Endothelial cell (in vitro differentiated cells): Measurements from ENCODE around the gene NPC1L1. TPM values are rescaled to one million over a fixed set of nuclear protein-coding genes. Genes with fewer than 3 reads are reported as not detected.

Experiments used
- DNase-seq: peaks from one replicate; pipeline ENCODE4 v3.0.0; 2021; ENCODE audit warnings: low spot score
- H3K27ac Mint-ChIP-seq: one replicate; pipeline ENCODE4 v1.8.0; 2021; ENCODE audit warnings: mixed read lengths, inconsistent platforms; ENCODE audit not compliant: unreplicated experiment
- H3K27me3 Mint-ChIP-seq: one replicate; pipeline ENCODE4 v1.8.0; 2021; ENCODE audit warnings: mild to moderate bottlenecking, moderate library complexity, mixed read lengths, inconsistent platforms; ENCODE audit not compliant: unreplicated experiment
- H3K36me3 Mint-ChIP-seq: one replicate; pipeline ENCODE4 v1.8.0; 2021; ENCODE audit warnings: mild to moderate bottlenecking, low read depth, mixed read lengths, inconsistent platforms; ENCODE audit not compliant: unreplicated experiment
- H3K4me1 Mint-ChIP-seq: one replicate; pipeline ENCODE4 v1.8.0; 2021; ENCODE audit warnings: mild to moderate bottlenecking, mixed read lengths, inconsistent platforms; ENCODE audit not compliant: unreplicated experiment
- H3K4me3 Mint-ChIP-seq: one replicate; pipeline ENCODE4 v1.8.0; 2021; ENCODE audit warnings: mild to moderate bottlenecking, mixed read lengths, inconsistent platforms; ENCODE audit not compliant: unreplicated experiment
- H3K9me3 Mint-ChIP-seq: one replicate; pipeline ENCODE4 v1.8.0; 2021; ENCODE audit warnings: mixed read lengths, inconsistent platforms; ENCODE audit not compliant: unreplicated experiment
- CTCF ChIP-seq: fragments of 200-600 bp; sonication (generic); IDR thresholded peaks from one replicate; pipeline ENCODE4 v1.5.0; 2021; ENCODE audit warnings: antibody characterized with exemption; ENCODE audit not compliant: unreplicated experiment
- total RNA-seq: library from RNA; stranded (reverse); fragmentation: NEBNext Ultra II Directional; extraction: Animal tissue kit (Norgen Biotek cat#: 25700); gene quantifications from one replicate; pipeline ENCODE4 v1.2.1, GENCODE V29; 2021; ENCODE audit not compliant: unreplicated experiment

Gene NPC1L1
- total RNA-seq, 1 donor from 2014 or later, result not detected

- TF ChIP-seq CTCF, result no peak
- H3K27ac Mint-ChIP-seq, result peak overlapping the region; percentile 28
- no peak for DNase-seq
- H3K4me1 Mint-ChIP-seq, result peaks cover 48% of the 10 kb centered on the region
- peaks cover 1% of the 10 kb centered on the region for H3K27me3 Mint-ChIP-seq
- peaks cover 34% of the 10 kb centered on the region for H3K36me3 Mint-ChIP-seq
- no peak overlapping the region for H3K4me3 Mint-ChIP-seq
- H3K9me3 Mint-ChIP-seq, result no peaks in the 10 kb centered on the region
These were observed 56.4 kb downstream of the NPC1L1 start for GRCh38 chr7:44484482-44485313.

GRCh38 chr7:44482502-44483485 lies 58.3 kb downstream of the NPC1L1 start:
- DNase-seq, result no peak
- Mint-ChIP-seq H3K27me3 (peaks cover 1% of the 10 kb centered on the region), H3K9me3 (no peaks in the 10 kb centered on the region), H3K36me3 (peaks cover 39% of the 10 kb centered on the region), H3K4me3 (peak overlapping the region; percentile 17), H3K27ac (no peak overlapping the region), H3K4me1 (peaks cover 39% of the 10 kb centered on the region)
- TF ChIP-seq CTCF, result no peak

- no peak for TF ChIP-seq CTCF
- H3K27ac Mint-ChIP-seq, result no peak overlapping the region
- DNase-seq, result no peak
- H3K27me3 Mint-ChIP-seq, result peaks cover 1% of the 10 kb centered on the region
- no peaks in the 10 kb centered on the region for H3K9me3 Mint-ChIP-seq
- H3K4me3 Mint-ChIP-seq, result no peak overlapping the region
- peaks cover 6% of the 10 kb centered on the region for H3K4me1 Mint-ChIP-seq
- H3K36me3 Mint-ChIP-seq, result peaks cover 19% of the 10 kb centered on the region
These were observed 63.2 kb downstream of the NPC1L1 start for GRCh38 chr7:44477938-44478337.

- peak; percentile 76 for DNase-seq
- Mint-ChIP-seq H3K36me3 (peaks cover 12% of the 10 kb centered on the region), H3K4me3 (no peak overlapping the region), H3K27ac (peak overlapping the region; percentile 14), H3K4me1 (peaks cover 6% of the 10 kb centered on the region), H3K27me3 (peaks cover 1% of the 10 kb centered on the region), H3K9me3 (no peaks in the 10 kb centered on the region)
- TF ChIP-seq CTCF, result peak; percentile 88
These were observed 63.9 kb downstream of the NPC1L1 start for GRCh38 chr7:44477063-44477830.
